ENCODE measurements around the gene KCNMB2.
A peak's percentile ranks its signal among the peaks of the same experiment; 100 is the strongest.

The KCNMB2 gene

GRCh38 chr3:178520451-178520850 is 15.8 kb upstream of the KCNMB2 start:
- no peak for DNase-seq

- no peak for DNase-seq
Measured at GRCh38 chr3:178522200-178523052, 13.8 kb upstream of the KCNMB2 start.

GRCh38 chr3:178525251-178525650 is 11.0 kb upstream of the KCNMB2 start:
- DNase-seq = no peak

DNA sequence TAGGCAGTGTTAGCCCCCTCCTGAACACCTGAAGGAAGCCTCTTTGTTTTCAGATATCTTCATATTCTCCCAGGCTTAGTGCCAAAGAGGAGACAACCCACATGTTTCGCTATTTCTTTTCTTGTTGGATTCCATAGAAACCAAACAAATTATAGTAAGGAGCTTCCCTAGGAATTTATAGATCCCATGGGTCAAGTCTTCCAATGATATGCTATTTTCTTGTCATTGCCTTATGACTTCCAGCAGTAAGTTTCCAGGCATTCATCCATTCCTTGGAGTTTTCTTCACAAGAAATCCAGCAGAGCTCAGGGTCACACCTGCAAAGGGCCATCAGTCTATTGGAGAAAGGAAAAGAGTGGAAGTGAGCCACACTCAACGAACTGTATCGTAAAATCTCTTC is 9.9 kb upstream of the KCNMB2 start:
- DNase-seq = no peak

DNA sequence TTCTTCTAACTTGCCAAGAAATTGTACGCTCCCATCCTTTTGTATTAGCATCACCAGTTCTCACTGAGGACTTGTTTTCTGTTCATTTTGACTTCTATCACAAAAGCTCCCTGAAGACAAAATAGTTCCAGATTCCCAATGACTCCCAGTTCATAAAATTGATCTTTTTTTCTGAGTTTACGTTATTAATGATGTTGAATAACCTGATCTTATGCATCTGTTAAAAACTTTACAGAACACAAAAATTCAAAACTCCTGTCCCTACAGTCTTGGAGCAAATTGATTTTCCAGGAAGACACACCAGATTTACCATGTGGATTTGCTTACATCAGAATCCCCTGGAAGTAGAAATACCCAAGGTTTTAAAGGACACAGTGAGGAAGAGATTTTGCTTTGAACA is 8.3 kb upstream of the KCNMB2 start:
- DNase-seq = no peak

DNA sequence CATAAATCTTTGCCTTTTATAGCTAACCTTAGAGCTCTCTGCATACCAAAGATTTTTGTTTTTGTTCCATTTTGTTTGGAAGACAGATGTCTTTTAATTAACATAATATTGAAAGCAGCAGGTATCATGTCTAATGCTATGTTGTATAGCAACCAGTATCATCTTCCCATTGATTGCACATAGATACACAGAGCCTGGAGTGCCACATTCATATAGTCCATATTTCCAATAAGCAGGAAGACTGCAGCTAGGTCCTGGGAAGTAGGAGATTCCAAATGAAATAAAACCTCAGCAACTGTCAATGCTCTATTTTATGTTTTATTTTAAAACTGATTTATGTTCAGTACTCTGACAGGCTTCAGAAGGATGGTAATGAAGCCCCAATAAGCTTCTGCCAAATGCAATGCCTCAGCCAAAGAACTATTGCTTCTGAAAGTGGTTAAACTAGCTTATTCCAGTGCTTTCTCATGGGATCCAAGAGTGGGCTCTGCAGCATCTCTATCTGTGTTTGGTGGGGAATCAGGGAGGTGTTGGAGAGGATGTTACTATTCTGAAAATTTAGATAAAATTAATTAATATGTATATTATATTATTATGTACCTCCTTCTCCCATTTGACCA is 6.5 kb upstream of the KCNMB2 start:
- peak in 1 of 2 experiments; percentile 40 for DNase-seq

- peak in 1 of 2 experiments; percentile 64 for DNase-seq
Measured at GRCh38 chr3:178532476-178532875, 3.8 kb upstream of the KCNMB2 start.

DNA sequence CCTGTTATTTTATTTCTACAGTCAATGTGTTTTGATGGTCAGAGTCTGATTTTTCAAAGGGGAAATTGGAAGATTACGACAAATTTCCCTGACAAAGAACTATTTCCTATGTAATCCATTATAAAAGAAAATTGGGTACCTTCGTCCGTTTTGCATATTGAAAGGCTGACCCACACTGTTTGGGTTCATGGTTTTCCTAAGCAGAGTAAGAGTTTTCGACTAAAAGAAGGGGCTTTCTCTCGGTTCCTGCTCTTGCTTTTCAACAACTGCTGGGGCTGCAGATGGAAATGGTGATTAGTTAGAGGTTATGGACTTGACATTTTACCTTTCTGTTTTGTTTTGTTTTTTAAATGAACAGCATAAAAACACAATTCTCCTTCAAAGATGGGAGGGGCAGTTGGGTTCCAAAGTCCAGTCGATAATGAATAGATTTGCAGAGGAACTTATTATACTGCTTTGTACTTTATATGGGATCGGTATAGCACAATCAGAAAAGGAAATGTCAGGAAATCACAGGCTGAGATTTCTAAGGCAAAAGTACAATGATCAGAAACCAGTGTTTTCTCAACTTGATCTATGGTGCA is 978 bp downstream of the KCNMB2 start:
- peak; percentile 50 to 79 for DNase-seq

- peak; percentile 36 to 88 for DNase-seq
Measured at GRCh38 chr3:178538056-178538455, 1.8 kb downstream of the KCNMB2 start.

DNA sequence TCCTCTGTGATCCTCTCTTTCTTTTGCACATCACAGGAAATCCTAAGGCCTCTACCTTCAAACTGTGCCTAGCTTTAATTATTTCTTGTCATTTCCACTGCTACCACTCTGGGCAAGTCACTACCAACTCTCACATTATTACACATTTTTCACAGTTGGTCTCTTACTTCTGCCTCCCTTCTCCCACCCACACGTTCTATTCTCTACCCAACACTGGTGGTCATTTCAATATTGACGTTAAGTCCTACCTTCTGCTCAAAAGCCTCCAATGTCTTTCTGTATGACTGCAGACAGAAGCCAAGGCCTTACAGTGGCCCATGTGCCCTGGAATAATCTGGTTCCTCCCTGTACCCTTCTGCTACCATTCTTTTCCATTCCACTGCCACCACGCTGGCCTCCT is 3.9 kb downstream of the KCNMB2 start:
- DNase-seq = no peak

DNA sequence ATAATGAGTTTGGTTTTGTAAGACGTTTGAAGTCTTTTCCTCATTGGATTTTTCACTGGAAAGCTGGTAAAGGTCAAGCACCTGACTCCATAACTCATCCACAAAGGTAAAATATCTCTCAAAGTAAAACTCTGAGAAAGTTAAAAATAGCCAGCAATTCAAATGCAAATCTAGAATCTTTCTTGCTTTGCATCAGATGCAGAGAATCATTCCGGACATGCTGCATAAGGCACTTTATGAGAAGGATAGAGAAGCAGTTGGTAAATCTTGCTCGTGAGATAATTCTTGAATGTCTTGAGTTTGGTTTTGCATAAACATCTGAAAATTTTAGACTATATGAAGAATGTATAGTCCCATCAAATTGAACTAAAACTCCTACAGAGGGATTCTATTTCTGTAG is 9.1 kb downstream of the KCNMB2 start:
- DNase-seq = no peak

- DNase-seq = no peak
Measured at GRCh38 chr3:178546079-178546478, 9.8 kb downstream of the KCNMB2 start.

DNA sequence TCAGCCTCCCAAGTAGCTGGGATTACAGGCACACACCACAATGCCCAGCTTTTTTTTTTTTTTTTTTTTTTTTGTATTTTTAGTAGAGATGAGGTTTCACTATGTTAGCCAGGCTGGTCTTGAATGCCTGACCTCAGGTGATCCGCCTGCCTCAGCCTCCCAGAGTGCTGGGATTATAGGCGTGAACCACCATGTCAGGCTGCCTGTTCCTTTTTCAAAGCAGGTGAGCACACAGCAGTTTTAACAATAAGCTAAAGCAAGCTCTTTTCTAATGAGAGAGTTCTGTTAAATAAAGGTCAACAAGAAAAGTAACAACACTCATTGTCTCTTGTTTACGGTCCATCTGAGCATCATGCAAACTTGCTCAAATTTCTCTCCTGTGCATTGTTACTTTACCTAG is 13.2 kb downstream of the KCNMB2 start:
- DNase-seq = peak; percentile 31 to 63

GRCh38 chr3:178551916-178552321 is 15.7 kb downstream of the KCNMB2 start:
- peak in 1 of 2 experiments; percentile 38 for DNase-seq

DNA sequence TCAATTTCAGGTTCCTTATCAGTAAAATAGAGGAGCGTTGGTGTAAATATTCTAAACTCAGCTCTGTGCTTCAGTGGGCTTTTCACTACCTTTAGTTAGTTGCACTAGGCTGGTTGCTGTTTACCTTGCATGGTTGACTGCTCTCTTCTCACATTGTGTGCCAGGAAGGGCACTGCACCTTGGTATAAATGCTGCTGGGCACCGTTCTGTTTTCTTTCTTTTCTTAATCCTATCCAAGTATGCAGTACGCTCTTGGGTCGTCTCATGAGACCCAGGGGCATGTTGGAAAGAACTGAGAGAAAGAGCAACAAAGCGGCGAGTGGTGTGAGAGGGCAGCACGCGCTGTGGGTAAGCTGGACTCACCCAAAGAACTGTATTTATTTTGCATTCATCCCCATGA is 22.4 kb downstream of the KCNMB2 start:
- peak; percentile 91 to 97 for DNase-seq

DNA sequence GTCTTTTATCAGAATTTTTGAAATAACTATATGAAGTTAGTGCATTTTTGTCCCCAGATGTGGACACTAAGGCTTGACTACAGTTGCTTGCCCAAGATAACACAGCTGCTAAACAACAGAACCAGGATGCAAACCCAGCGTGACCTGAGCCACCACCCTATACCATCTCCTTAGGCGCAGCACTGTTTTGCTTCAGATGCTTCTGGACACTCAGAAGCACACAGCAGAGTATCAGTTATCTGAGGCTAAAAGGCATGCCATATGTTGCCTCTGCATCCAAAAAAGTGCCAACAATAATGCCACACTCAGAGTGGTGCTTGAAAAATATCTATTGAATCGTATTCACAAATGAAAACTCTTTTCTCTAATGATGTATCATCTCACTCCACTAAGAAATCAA is 24.5 kb downstream of the KCNMB2 start:
- DNase-seq = peak in 1 of 2 experiments; percentile 67

DNA sequence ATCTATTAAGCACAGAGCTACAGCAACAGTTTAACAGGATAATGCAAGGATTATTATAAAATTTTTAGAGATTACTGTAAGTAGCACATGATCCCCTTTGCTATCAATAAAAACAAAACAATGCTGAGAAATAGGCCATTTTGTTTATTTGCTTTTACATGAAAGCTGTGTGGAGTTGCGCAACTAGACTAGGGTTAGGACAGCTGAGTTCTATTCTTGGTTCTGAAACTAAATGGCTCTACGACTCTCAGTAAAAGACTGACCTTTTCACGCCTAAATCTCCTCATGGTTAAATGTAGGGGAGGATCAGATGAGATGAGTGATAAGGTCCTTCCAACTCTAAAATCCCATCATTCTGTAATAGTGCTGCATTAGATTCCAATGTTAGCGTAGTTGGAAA is 25.0 kb downstream of the KCNMB2 start:
- DNase-seq = peak in 1 of 2 experiments; percentile 45

GRCh38 chr3:178562143-178562946 is 26.1 kb downstream of the KCNMB2 start:
- peak in 1 of 2 experiments; percentile 53 for DNase-seq

- DNase-seq = no peak
Measured at GRCh38 chr3:178562947-178563232, 26.7 kb downstream of the KCNMB2 start.

- no peak for DNase-seq
Measured at GRCh38 chr3:178567611-178568010, 31.4 kb downstream of the KCNMB2 start.

DNA sequence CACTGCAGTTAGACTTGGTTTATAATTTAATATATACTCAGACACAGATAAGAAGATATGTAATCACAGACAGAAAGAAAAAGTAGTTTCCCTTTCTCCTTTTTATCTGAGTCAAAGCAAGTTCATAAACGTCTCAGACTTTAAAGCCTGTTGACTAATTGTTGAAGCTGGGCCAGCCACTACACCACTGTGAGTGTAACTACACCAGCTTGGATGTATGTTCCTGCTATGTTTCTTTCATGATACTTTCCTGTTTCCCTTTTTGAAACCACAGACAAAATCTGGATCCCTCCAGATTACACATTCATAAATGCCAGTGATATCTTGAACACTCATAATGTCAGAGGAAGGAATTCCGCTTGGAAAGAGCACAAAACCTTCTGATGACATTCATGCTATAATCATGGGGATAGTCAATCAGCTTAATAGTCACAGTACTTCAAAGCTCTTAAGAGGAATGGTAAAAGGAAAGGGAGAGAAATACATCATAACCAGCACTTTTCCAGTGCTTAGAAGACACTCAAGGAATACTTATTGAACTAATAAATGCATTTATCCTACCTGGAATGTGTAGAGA is 32.0 kb downstream of the KCNMB2 start:
- peak in 1 of 2 experiments; percentile 51 for DNase-seq

DNA sequence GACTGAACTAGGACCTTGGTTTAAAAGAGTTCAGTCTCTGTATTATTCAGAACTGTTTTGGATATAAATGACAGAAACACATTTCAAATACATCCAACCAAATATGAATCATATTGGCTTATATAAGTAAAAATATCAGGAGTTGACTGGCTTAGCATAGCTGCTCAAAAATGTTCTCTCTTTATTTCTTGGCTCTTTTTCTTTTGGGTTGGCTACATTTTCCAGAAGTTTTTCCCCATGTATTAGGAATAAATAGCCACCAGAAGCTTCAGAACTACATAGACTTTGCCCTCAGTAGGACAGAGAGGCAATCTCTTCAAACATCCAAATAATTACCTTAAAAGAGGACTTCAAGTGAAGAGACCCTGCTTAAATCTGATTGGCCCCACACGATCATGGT is 32.7 kb downstream of the KCNMB2 start:
- DNase-seq = no peak

GRCh38 chr3:178569826-178570225 is 33.6 kb downstream of the KCNMB2 start:
- peak in 1 of 2 experiments; percentile 44 for DNase-seq

Data from NCI-H2081 (cell line).